Fibroblast of lung (primary cell): ENCODE results near the gene AP3D1. TPM values are rescaled to one million over a fixed set of nuclear protein-coding genes. Genes with fewer than 3 reads are reported as not detected.

Experiments used
- DNase-seq, 2 donors: peaks; one replicate each; pipeline versions ENCODE4 v3.0.0 to v3.0.0-alpha.2; 2010; ENCODE audit warnings: low read depth in 2 of 2
- H2AFZ ChIP-seq: 2 replicates; pipeline ENCODE4 v1.5.1; 2012; ENCODE audit warnings: low read length, control low read depth, inconsistent platforms
- H3K27ac ChIP-seq: 2 replicates; pipeline ENCODE4 v1.5.1; 2011; ENCODE audit warnings: low read length, control low read depth; ENCODE audit not compliant: insufficient read depth
- H3K27me3 ChIP-seq: 2 replicates; pipeline ENCODE4 v1.5.1; 2011; ENCODE audit warnings: mild to moderate bottlenecking, low read length; ENCODE audit not compliant: control insufficient read depth, insufficient read depth
- H3K36me3 ChIP-seq: 2 replicates; pipeline ENCODE4 v1.5.1; 2011; ENCODE audit warnings: low read length; ENCODE audit not compliant: control insufficient read depth, insufficient read depth
- H3K4me1 ChIP-seq: 2 replicates; pipeline ENCODE4 v1.5.1; 2011; ENCODE audit warnings: low read length; ENCODE audit not compliant: control insufficient read depth, insufficient read depth; ENCODE audit errors: extremely low read depth
- H3K4me2 ChIP-seq: 2 replicates; pipeline ENCODE4 v1.5.1; 2011; ENCODE audit warnings: low read length, control low read depth; ENCODE audit not compliant: insufficient read depth; ENCODE audit errors: extremely low read depth
- H3K4me3 ChIP-seq, 4 experiments: fragments of 200-600 bp in 1 of 4; sonication (generic) in 1 of 4; replicated peaks in 1 of 4; 2 replicates each; pipeline ENCODE4 v1.5.1; 2011 to 2016; ENCODE audit warnings: low read length in 4 of 4, low read depth in 3 of 4, mild to moderate bottlenecking in 3 of 4, control low read depth in 2 of 4, inconsistent platforms in 1 of 4, mixed read lengths in 1 of 4; ENCODE audit not compliant: insufficient read depth in 1 of 4; ENCODE audit errors: control extremely low read depth in 1 of 4
- H3K79me2 ChIP-seq: 2 replicates; pipeline ENCODE4 v1.5.1; 2012; ENCODE audit warnings: mild to moderate bottlenecking, low read length, inconsistent platforms; ENCODE audit not compliant: control insufficient read depth, insufficient read depth
- H3K9ac ChIP-seq: 2 replicates; pipeline ENCODE4 v1.5.1; 2011; ENCODE audit warnings: mild to moderate bottlenecking, low read length, control low read depth; ENCODE audit not compliant: insufficient read depth
- H3K9me3 ChIP-seq: 2 replicates; pipeline ENCODE4 v1.5.1; 2012; ENCODE audit warnings: low read depth, low read length; ENCODE audit not compliant: control insufficient read depth, insufficient read depth
- H4K20me1 ChIP-seq: 2 replicates; pipeline ENCODE4 v1.5.1; 2011; ENCODE audit warnings: low read length; ENCODE audit not compliant: control insufficient read depth, insufficient read depth; ENCODE audit errors: extremely low read depth
- EZH2 ChIP-seq: IDR thresholded peaks from 2 replicates; pipeline ENCODE4 v1.5.1; 2012; ENCODE audit warnings: low read length, control low read depth, mild to moderate bottlenecking; ENCODE audit errors: missing control alignments
- polyA plus RNA-seq, 2 donors: library from polyadenylated mRNA; depleted of rRNA in 1 of 2; stranded (reverse) in 1 of 2; unstranded in 1 of 2; fragments of >200 nt; gene quantifications; 2 replicates each; pipeline ENCODE4 v1.2.1, GENCODE V29; 2011 to 2012; ENCODE audit warnings: missing spikeins in 1 of 2
- total RNA-seq: library from RNA; depleted of rRNA; stranded (reverse); fragments of >200 nt; gene quantifications from 2 replicates; pipeline ENCODE4 v1.2.1, GENCODE V29; 2014
- TF ChIP-seq, protein P1 (sequence below), 2 donors: IDR thresholded peaks in 1 of 2; conservative IDR thresholded peaks in 1 of 2; 1 replicate in 1 of 2; 2 replicates in 1 of 2; pipeline ENCODE4 v1.5.1; 2011 to 2012; ENCODE audit warnings: low read length in 2 of 2, control low read depth in 1 of 2, inconsistent platforms in 1 of 2, low read depth in 1 of 2, mild to moderate bottlenecking in 1 of 2

Gene AP3D1
- total and polyA plus RNA-seq, 2 donors (not counting 1 experiment from before 2014, with no cell fraction given): 68.0 to 99.9 TPM

DNA sequence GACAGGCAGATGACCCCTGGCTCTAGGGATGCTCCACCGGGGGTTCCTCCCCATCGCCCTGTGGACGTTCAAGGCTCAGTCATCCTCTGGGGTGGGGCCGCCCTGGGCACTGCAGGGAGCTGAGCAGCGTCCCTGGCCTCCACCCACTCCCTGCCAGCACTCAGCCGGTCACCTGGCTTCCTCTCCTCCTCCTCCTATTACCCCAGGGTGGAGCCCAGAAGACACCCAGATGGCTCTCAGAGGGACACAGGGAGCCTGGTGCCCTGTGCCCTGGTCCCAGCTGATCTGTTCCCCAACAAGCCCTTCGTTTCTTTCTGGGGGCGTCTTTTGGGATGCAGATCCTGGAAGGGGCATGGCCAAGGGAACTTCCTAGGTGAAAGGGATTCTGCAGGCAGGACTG lies 96.6 kb downstream of the AP3D1 start:
- H3K4me2 ChIP-seq: no peak overlapping the region
- H3K36me3 ChIP-seq: no peaks in the 10 kb centered on the region
- no peak overlapping the region for H3K9ac ChIP-seq

DNA sequence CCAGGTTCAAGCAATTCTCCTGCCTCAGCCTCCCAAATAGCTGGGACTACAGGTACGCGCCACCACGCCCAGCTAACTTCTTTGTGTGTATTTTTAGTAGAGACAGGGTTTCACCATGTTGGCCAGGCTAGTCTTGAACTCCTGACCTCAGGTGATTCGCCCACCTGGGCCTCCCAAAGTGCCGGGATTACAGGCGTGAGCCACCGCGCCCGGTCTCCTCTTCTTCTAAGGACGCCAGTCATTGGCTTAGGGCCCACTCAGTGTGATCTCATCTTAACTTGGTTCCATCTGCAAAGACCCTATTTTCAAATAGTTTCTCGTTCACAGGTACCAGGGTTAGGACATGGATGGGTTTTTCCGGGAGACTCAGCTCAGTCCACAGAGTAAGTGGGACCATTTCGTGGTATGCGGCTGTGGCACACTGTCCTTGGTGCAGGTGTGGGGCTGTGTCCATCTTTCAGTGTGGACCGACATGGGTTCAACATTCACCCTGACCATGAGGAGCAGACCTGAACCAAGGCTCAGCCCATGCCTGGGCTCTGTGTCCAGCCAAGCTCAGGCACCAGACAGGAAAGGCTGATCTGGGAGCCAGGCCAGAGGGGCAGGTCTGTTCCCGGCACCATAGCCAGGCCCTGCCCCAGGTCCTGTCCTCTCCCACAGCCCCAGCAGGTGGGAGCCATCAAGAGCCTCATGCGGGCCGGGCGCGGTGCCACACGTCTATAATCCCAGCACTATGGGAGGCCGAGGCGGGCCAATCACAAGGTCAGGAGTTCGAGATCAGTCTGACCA lies 97.6 kb downstream of the AP3D1 start:
- peak in 1 of 2 donors; percentile 96 for DNase-seq
- Histone ChIP-seq H3K9ac (no peak overlapping the region), H3K4me1 (peaks cover 19% of the 10 kb centered on the region), H3K79me2 (peaks cover 18% of the 10 kb centered on the region), H3K27me3 (no peaks in the 10 kb centered on the region), H3K4me3 (no peak overlapping the region), H3K9me3 (no peaks in the 10 kb centered on the region), H3K27ac (no peak overlapping the region), H3K36me3 (peaks cover 5% of the 10 kb centered on the region), H2AFZ (no peak overlapping the region), H4K20me1 (no peaks in the 10 kb centered on the region), H3K4me2 (no peak overlapping the region)
- no peak for TF ChIP-seq EZH2

More for the DNA sequence above, 96.6 kb downstream of the AP3D1 start:
- no peaks in the 10 kb centered on the region for H3K9me3 ChIP-seq
- no peaks in the 10 kb centered on the region for H4K20me1 ChIP-seq
- H3K27ac ChIP-seq: no peak overlapping the region
- H3K4me1 ChIP-seq: peaks cover 17% of the 10 kb centered on the region
- no peak for TF ChIP-seq EZH2
- TF ChIP-seq, protein P1, sequence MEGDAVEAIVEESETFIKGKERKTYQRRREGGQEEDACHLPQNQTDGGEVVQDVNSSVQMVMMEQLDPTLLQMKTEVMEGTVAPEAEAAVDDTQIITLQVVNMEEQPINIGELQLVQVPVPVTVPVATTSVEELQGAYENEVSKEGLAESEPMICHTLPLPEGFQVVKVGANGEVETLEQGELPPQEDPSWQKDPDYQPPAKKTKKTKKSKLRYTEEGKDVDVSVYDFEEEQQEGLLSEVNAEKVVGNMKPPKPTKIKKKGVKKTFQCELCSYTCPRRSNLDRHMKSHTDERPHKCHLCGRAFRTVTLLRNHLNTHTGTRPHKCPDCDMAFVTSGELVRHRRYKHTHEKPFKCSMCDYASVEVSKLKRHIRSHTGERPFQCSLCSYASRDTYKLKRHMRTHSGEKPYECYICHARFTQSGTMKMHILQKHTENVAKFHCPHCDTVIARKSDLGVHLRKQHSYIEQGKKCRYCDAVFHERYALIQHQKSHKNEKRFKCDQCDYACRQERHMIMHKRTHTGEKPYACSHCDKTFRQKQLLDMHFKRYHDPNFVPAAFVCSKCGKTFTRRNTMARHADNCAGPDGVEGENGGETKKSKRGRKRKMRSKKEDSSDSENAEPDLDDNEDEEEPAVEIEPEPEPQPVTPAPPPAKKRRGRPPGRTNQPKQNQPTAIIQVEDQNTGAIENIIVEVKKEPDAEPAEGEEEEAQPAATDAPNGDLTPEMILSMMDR (conservative IDR thresholded peaks at IDR 0.05 in 1 of 2, IDR thresholded peaks at IDR 0.05 in 1 of 2; ENCODE audit: low read depth in 1 of 2, low read length in 2 of 2): no peak
- H3K27me3 ChIP-seq: no peaks in the 10 kb centered on the region
- no peak for DNase-seq
- H3K4me3 ChIP-seq: no peak overlapping the region
- H3K79me2 ChIP-seq: peaks cover 9% of the 10 kb centered on the region
- no peak overlapping the region for H2AFZ ChIP-seq

DNA sequence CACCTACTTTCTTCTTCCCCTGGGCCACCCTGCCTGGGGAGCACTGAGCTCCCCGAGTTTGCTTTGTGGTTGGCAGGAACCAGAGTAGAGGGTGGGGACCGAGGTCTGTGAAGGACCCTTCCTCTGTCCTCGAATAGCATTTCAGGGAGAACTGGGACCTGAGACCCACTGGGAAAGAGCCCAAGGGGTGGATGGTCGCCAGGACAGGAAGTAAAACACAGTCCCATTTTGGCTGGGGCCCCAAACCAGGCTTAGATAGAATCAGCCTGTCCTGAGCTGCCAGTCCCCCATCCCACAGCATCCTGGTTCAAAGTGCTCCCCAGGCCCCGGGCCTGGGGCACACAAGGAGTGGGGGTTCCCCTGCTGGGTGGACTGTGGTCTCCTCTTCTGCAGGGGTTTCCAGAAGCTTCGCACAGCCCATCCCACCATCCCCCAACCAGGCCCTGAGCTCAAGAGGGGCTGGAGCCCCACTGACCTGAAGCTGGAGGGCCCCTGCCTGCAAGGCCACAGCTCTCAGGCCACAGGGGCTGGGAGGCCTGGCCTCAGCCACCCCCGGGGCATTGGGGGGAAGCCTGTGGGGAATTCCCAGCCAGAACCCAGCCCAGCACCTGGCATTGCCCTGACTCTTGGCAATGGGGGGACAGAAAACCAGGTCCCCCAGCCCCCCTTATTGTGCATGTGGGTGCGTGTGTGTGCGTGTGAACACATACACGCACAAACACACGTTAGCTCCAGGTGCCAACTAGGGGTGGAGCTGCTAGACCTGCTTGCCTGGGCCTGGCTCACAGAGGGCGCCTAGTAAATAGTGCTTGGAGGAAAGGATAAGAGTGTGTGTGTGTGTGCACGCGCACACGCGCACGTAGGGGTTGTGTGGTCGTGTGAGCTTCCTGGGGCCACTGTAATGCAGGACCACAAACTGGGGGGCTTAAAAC lies 99.3 kb downstream of the AP3D1 start:
- DNase-seq: peak in 1 of 2 donors; percentile 67
- H3K27ac ChIP-seq: peak overlapping the region; percentile 48
- no peak overlapping the region for H3K4me3 ChIP-seq
- peaks cover 33% of the 10 kb centered on the region for H3K79me2 ChIP-seq
- no peaks in the 10 kb centered on the region for H3K9me3 ChIP-seq
- H3K9ac ChIP-seq: no peak overlapping the region
- peaks cover 11% of the 10 kb centered on the region for H3K36me3 ChIP-seq
- no peaks in the 10 kb centered on the region for H3K27me3 ChIP-seq
- no peaks in the 10 kb centered on the region for H4K20me1 ChIP-seq
- H3K4me1 ChIP-seq: peaks cover 28% of the 10 kb centered on the region
- no peak overlapping the region for H3K4me2 ChIP-seq
- TF ChIP-seq, protein P1 (conservative IDR thresholded peaks at IDR 0.05 in 1 of 2, IDR thresholded peaks at IDR 0.05 in 1 of 2; ENCODE audit: low read depth in 1 of 2, low read length in 2 of 2): no peak
- no peak for TF ChIP-seq EZH2
- peak overlapping the region; percentile 75 for H2AFZ ChIP-seq
